HCT116 (cell line): ENCODE results near the gene C5orf58. TPM values are rescaled to one million over a fixed set of nuclear protein-coding genes. Genes with fewer than 3 reads are reported as not detected.
"Not testable (repeated sequence)": the region's sequence is repeated elsewhere in the genome, so short reads cannot be mapped to it uniquely, and the experiment has no call there.

ENCODE experiments used
- ATAC-seq: fragments of 200-7000 bp; cut with Tn5 transposase; 2 replicates; pipeline ENCODE4 v1.9.1; 2020; ENCODE audit warnings: mild to moderate bottlenecking, moderate library complexity
- BruUV-seq: library from RNA; stranded (reverse); fragments of 400-500 nt; replicated peaks from 2 replicates; lab custom pipeline; 2021; lab: Mats Ljungman, UMichigan
- CTCF ChIA-PET: fragments of 300-600 bp; sonication (Branson Sonifier 250); formaldehyde crosslinking; loops from one replicate; lab custom pipeline; 2021; ENCODE audit warnings: antibody characterized with exemption; lab: Charles Lee
- POLR2A ChIA-PET: fragments of 300-600, 350-600 bp; sonication (Branson Sonifier 250); formaldehyde crosslinking; loops from one replicate; lab custom pipeline; 2021; ENCODE audit warnings: antibody characterized with exemption; lab: Charles Lee
- RAD21 ChIA-PET, 2 experiments: fragments of 300-600 bp; sonication (Branson Sonifier 250); formaldehyde crosslinking; loops; one replicate each; lab custom pipeline; 2023; ENCODE audit warnings: low total read pairs in 2 of 2; ENCODE audit not compliant: uncharacterized antibody in 2 of 2, unreplicated experiment in 2 of 2, low non-redundant PET in 1 of 2; lab: Charles Lee
- DNase-seq: peaks from one replicate; pipeline ENCODE4 v3.0.0-alpha.2; 2010; ENCODE audit warnings: low read depth, low spot score
- H2AFZ ChIP-seq: fragments of 200-600 bp; shearing (Covaris generic), sonication (generic); 2 replicates; pipeline ENCODE4 v1.6.1; 2017; ENCODE audit warnings: low read depth, mixed run types, mixed read lengths, antibody characterized with exemption, low read length; ENCODE audit not compliant: poor library complexity, severe bottlenecking
- H3K27ac ChIP-seq: 2 replicates; pipeline ENCODE4 v1.5.1; 2012; ENCODE audit warnings: low read depth, low read length
- H3K27me3 ChIP-seq: fragments of 200-600 bp; sonication (generic); 2 replicates; pipeline ENCODE4 v1.6.1; 2016; ENCODE audit warnings: mixed run types, low read length, mixed read lengths; ENCODE audit not compliant: insufficient read depth
- H3K36me3 ChIP-seq, 2 experiments: fragments of 200-500 bp in 1 of 2; fragments of 200-600 bp in 1 of 2; sonication (Bioruptor generic) in 1 of 2; sonication (generic) in 1 of 2; 2 replicates each; pipeline versions ENCODE4 v1.5.1 to v1.6.1; 2014 to 2016; ENCODE audit warnings: low read length in 2 of 2, inconsistent platforms in 1 of 2, mixed read lengths in 1 of 2, mixed run types in 1 of 2; ENCODE audit not compliant: insufficient read depth in 2 of 2, control insufficient read depth in 1 of 2
- H3K4me1 ChIP-seq, 2 experiments: fragments of 200-600 bp in 1 of 2; sonication (generic) in 1 of 2; 2 replicates each; pipeline versions ENCODE4 v1.5.1 to v1.6.1; 2012 to 2017; ENCODE audit warnings: low read length in 2 of 2, inconsistent platforms in 1 of 2, mild to moderate bottlenecking in 1 of 2, mixed read lengths in 1 of 2, mixed run types in 1 of 2, moderate library complexity in 1 of 2; ENCODE audit not compliant: insufficient read depth in 2 of 2, control insufficient read depth in 1 of 2
- H3K4me2 ChIP-seq: fragments of 200-600 bp; sonication (generic); 2 replicates; pipeline ENCODE4 v1.6.1; 2017; ENCODE audit warnings: mixed run types, low read length, mixed read lengths
- H3K4me3 ChIP-seq, 2 experiments: fragments of 200-600 bp in 1 of 2; sonication (generic) in 1 of 2; replicated peaks in 1 of 2; 2 replicates each; pipeline ENCODE4 v1.5.1; 2011 to 2016; ENCODE audit warnings: low read length in 2 of 2, control low read depth in 1 of 2, low read depth in 1 of 2, mild to moderate bottlenecking in 1 of 2, mixed read lengths in 1 of 2, mixed run types in 1 of 2
- H3K79me2 ChIP-seq: fragments of 200-600 bp; sonication (generic); 2 replicates; pipeline ENCODE4 v1.6.1; 2017; ENCODE audit warnings: mild to moderate bottlenecking, mixed run types, low read length, moderate library complexity, mixed read lengths; ENCODE audit not compliant: insufficient read depth
- H3K9ac ChIP-seq: fragments of 200-600 bp; sonication (generic); 2 replicates; pipeline ENCODE4 v1.6.1; 2016; ENCODE audit warnings: low read length, mixed read lengths
- H3K9me2 ChIP-seq: fragments of 200-600 bp; sonication (generic), shearing (Covaris generic); 2 replicates; pipeline ENCODE4 v1.6.1; 2017; ENCODE audit warnings: mixed run types, mild to moderate bottlenecking, moderate library complexity; ENCODE audit not compliant: insufficient read depth
- H3K9me3 ChIP-seq, 2 experiments: fragments of 200-500 bp in 1 of 2; fragments of 200-600 bp in 1 of 2; sonication (Bioruptor generic) in 1 of 2; sonication (generic) in 1 of 2; 2 replicates each; pipeline ENCODE4 v1.6.1; 2014 to 2017; ENCODE audit warnings: low read length in 2 of 2, mixed read lengths in 2 of 2, inconsistent platforms in 1 of 2, low read depth in 1 of 2, mild to moderate bottlenecking in 1 of 2, mixed run types in 1 of 2, moderate library complexity in 1 of 2; ENCODE audit not compliant: control insufficient read depth in 1 of 2, insufficient read depth in 1 of 2
- H4K20me1 ChIP-seq: fragments of 200-600 bp; sonication (generic), shearing (Covaris generic); 2 replicates; pipeline ENCODE4 v1.6.1; 2017; ENCODE audit warnings: mixed run types, mild to moderate bottlenecking, moderate library complexity; ENCODE audit not compliant: insufficient read depth
- CBX3 ChIP-seq: IDR thresholded peaks from 2 replicates; pipeline ENCODE4 v1.6.1; 2012; ENCODE audit warnings: low read depth
- CEBPB ChIP-seq: IDR thresholded peaks from 2 replicates; pipeline ENCODE4 v1.6.1; 2012; ENCODE audit warnings: low read depth
- CTCF ChIP-seq, 3 experiments: fragments of 200-600 bp in 1 of 3; sonication (generic) in 1 of 3; IDR thresholded peaks in 2 of 3; conservative IDR thresholded peaks in 1 of 3; 2 replicates each; pipeline ENCODE4 v1.5.1; 2012 to 2017; ENCODE audit warnings: low read depth in 2 of 3, low read length in 2 of 3, antibody characterized with exemption in 1 of 3, borderline replicate concordance in 1 of 3, control low read depth in 1 of 3, mild to moderate bottlenecking in 1 of 3, mixed read lengths in 1 of 3, mixed run types in 1 of 3, moderate library complexity in 1 of 3; ENCODE audit not compliant: insufficient read depth in 1 of 3
- FOSL1 ChIP-seq: IDR thresholded peaks from 2 replicates; pipeline ENCODE4 v1.6.1; 2012; ENCODE audit warnings: low read depth
- JUND ChIP-seq: IDR thresholded peaks from 2 replicates; pipeline ENCODE4 v1.6.1; 2012
- RAD21 ChIP-seq: IDR thresholded peaks from 2 replicates; pipeline ENCODE4 v1.6.1; 2012; ENCODE audit warnings: low read depth, mild to moderate bottlenecking
- REST ChIP-seq: IDR thresholded peaks from 2 replicates; pipeline ENCODE4 v1.6.1; 2012; ENCODE audit warnings: low read depth
- ZFX ChIP-seq: fragments of 450-650 bp; IDR thresholded peaks from 2 replicates; pipeline ENCODE4 v1.6.1; 2017
- intact Hi-C: fragments of 100-400 bp; cut with micrococcal nuclease; formaldehyde crosslinking; loops from 2 replicates; pipeline ENCODE4 v1.10.0; 2022
- total RNA-seq: library from RNA; stranded (reverse); gene quantifications from one replicate; pipeline ENCODE4 v1.2.1, GENCODE V29; 2021; ENCODE audit not compliant: unreplicated experiment

Gene C5orf58
- total RNA-seq, 1 experiment from 2014 or later, result not detected

- Histone ChIP-seq H3K4me1 (no peaks in the 10 kb centered on the region), H3K36me3 (no peaks in the 10 kb centered on the region), H4K20me1 (no peaks in the 10 kb centered on the region), H3K27me3 (peaks cover 68% of the 10 kb centered on the region), H3K9me3 (no peaks in the 10 kb centered on the region), H3K9ac (no peak overlapping the region), H3K4me3 (no peak overlapping the region), H3K79me2 (no peaks in the 10 kb centered on the region), H3K4me2 (no peak overlapping the region), H3K9me2 (no peaks in the 10 kb centered on the region), H2AFZ (no peak overlapping the region)
- ATAC-seq, result no peak
- intact Hi-C loops, result no loop called here
- ChIA-PET RAD21 (no interaction called here), POLR2A (no interaction called here), CTCF (no interaction called here)
- TF ChIP-seq FOSL1 (no peak), CBX3 (no peak), CTCF (IDR thresholded peaks at IDR 0.05 in 2 of 3, conservative IDR thresholded peaks at IDR 0.05 in 1 of 3; ENCODE audit: borderline replicate concordance in 1 of 3, insufficient read depth in 1 of 3, low read depth in 2 of 3, low read length in 2 of 3) (no peak), ZFX (no peak), RAD21 (no peak), JUND (no peak), REST (no peak), CEBPB (no peak)
- TF ChIP-seq, all 23 proteins: peak for 0
- H3K27ac ChIP-seq, result no peak overlapping the region
- BruUV-seq, result no TSS peak
- no peak for DNase-seq
Observed at GRCh38 chr5:170248172-170248930, 15.6 kb downstream of the C5orf58 start.

GRCh38 chr5:170248931-170249227, 16.1 kb downstream of the C5orf58 start:
- CTCF ChIA-PET, H3K27ac ChIP-seq: not testable (repeated sequence)

More at GRCh38 chr5:170248931-170249227, 16.1 kb downstream of the C5orf58 start:
- DNase-seq, H3K4me2 ChIP-seq, H3K4me3 ChIP-seq, H4K20me1 ChIP-seq, RAD21 ChIA-PET, POLR2A ChIA-PET, H2AFZ ChIP-seq, BruUV-seq, H3K79me2 ChIP-seq, intact Hi-C loops, H3K4me1 ChIP-seq, H3K36me3 ChIP-seq, H3K9ac ChIP-seq, H3K9me3 ChIP-seq, ATAC-seq, H3K9me2 ChIP-seq: not testable (repeated sequence)
- H3K27me3 ChIP-seq, result peaks cover 74% of the 10 kb centered on the region
